ENCODE measurements around the gene EAF1.

The EAF1 gene

GRCh38 chr3:15470849-15471248 is 43.5 kb downstream of the EAF1 start:
- DNase-seq (ENCODE audit: low read depth): no peak
- no peak for TF ChIP-seq CTCF (IDR thresholded peaks at IDR 0.05; ENCODE audit: insufficient read depth, low read depth, low read length, missing control alignments)
- H3K4me3 ChIP-seq (ENCODE audit: low read depth, low read length): no peak overlapping the region

GRCh38 chr3:15471861-15472260 is 44.5 kb downstream of the EAF1 start:
- DNase-seq (ENCODE audit: low read depth): no peak
- TF ChIP-seq CTCF (IDR thresholded peaks at IDR 0.05; ENCODE audit: insufficient read depth, low read depth, low read length, missing control alignments): no peak

GRCh38 chr3:15475161-15475560 is 47.8 kb downstream of the EAF1 start:
- H3K4me3 ChIP-seq (ENCODE audit: low read depth, low read length): no peak overlapping the region
- DNase-seq (ENCODE audit: low read depth): no peak
- TF ChIP-seq CTCF (IDR thresholded peaks at IDR 0.05; ENCODE audit: insufficient read depth, low read depth, low read length, missing control alignments): no peak

More at GRCh38 chr3:15471861-15472260, 44.5 kb downstream of the EAF1 start:
- no peak overlapping the region for H3K4me3 ChIP-seq (ENCODE audit: low read depth, low read length)

GRCh38 chr3:15476378-15476777 is 49.0 kb downstream of the EAF1 start:
- H3K4me3 ChIP-seq (ENCODE audit: low read depth, low read length): no peak overlapping the region
- no peak for DNase-seq (ENCODE audit: low read depth)
- TF ChIP-seq CTCF (IDR thresholded peaks at IDR 0.05; ENCODE audit: insufficient read depth, low read depth, low read length, missing control alignments): no peak

GRCh38 chr3:15477951-15478639 is 50.7 kb downstream of the EAF1 start:
- DNase-seq (ENCODE audit: low read depth): no peak
- no peak for TF ChIP-seq CTCF (IDR thresholded peaks at IDR 0.05; ENCODE audit: insufficient read depth, low read depth, low read length, missing control alignments)

GRCh38 chr3:15478640-15478979 is 51.2 kb downstream of the EAF1 start:
- DNase-seq (ENCODE audit: low read depth): no peak

More at GRCh38 chr3:15477951-15478639, 50.7 kb downstream of the EAF1 start:
- H3K4me3 ChIP-seq (ENCODE audit: low read depth, low read length): no peak overlapping the region

More at GRCh38 chr3:15478640-15478979, 51.2 kb downstream of the EAF1 start:
- no peak for TF ChIP-seq CTCF (IDR thresholded peaks at IDR 0.05; ENCODE audit: insufficient read depth, low read depth, low read length, missing control alignments)
- no peak overlapping the region for H3K4me3 ChIP-seq (ENCODE audit: low read depth, low read length)

Data from GM12865 (cell line).